HEK293 (cell line): ENCODE data around the gene NOS2.
"Not testable (repeated sequence)": the region's sequence is repeated elsewhere in the genome, so short reads cannot be mapped to it uniquely, and the experiment has no call there.

ENCODE experiments used
- CTCF ChIA-PET: fragments of 350-600 bp; formaldehyde crosslinking; extraction: SDS; loops from one replicate; lab custom pipeline; 2021; ENCODE audit warnings: antibody characterized with exemption; lab: Yijun Ruan, JAX
- POLR2A ChIA-PET: fragments of 300-600 bp; formaldehyde crosslinking; extraction: SDS; loops from one replicate; lab custom pipeline; 2020; ENCODE audit warnings: antibody characterized with exemption, inconsistent platforms; lab: Yijun Ruan, JAX
- H3K27ac ChIP-seq: fragments of 200-500 bp; sonication (Bioruptor generic); 2 replicates; pipeline ENCODE4 v1.5.1; 2014; ENCODE audit warnings: low read depth, low read length, control low read depth, inconsistent platforms; ENCODE audit errors: extremely low read depth
- H3K36me3 ChIP-seq, 2 experiments: fragments of 200-500 bp in 1 of 2; sonication (Bioruptor generic) in 1 of 2; 1 replicate in 1 of 2; 2 replicates in 1 of 2; pipeline ENCODE4 v1.5.1; 2014 to 2017; ENCODE audit warnings: inconsistent platforms in 2 of 2, low read length in 2 of 2; ENCODE audit not compliant: control insufficient read depth in 2 of 2, insufficient read depth in 1 of 2
- H3K4me1 ChIP-seq: fragments of 200-500 bp; sonication (Bioruptor generic); 2 replicates; pipeline ENCODE4 v1.5.1; 2014; ENCODE audit warnings: mild to moderate bottlenecking, low read length, inconsistent platforms; ENCODE audit not compliant: control insufficient read depth, insufficient read depth
- H3K4me3 ChIP-seq: 2 replicates; pipeline ENCODE4 v1.5.1; 2011; ENCODE audit warnings: low read depth, mild to moderate bottlenecking, control low read depth, low read length, moderate library complexity
- H3K9me3 ChIP-seq: fragments of 200-500 bp; sonication (Bioruptor generic); 2 replicates; pipeline ENCODE4 v1.5.1; 2014; ENCODE audit warnings: low read depth, low read length, inconsistent platforms; ENCODE audit not compliant: control insufficient read depth, insufficient read depth
- KLF8 ChIP-seq: fragments of 450-650 bp; formaldehyde crosslinking; IDR thresholded peaks from 2 replicates; pipeline ENCODE4 v1.5.1; 2016; ENCODE audit warnings: missing biosample characterization, missing genetic modification characterization
- MYNN ChIP-seq: fragments of 450-650 bp; formaldehyde crosslinking; IDR thresholded peaks from 2 replicates; pipeline ENCODE4 v1.5.1; 2016; ENCODE audit warnings: missing biosample characterization, missing genetic modification characterization, borderline replicate concordance
- YY2 ChIP-seq: fragments of 450-650 bp; formaldehyde crosslinking; IDR thresholded peaks from 2 replicates; pipeline ENCODE4 v1.5.1; 2016; ENCODE audit warnings: missing biosample characterization, missing genetic modification characterization
- ZBTB17 ChIP-seq: fragments of 450-650 bp; formaldehyde crosslinking; IDR thresholded peaks from 2 replicates; pipeline ENCODE4 v1.5.1; 2016; ENCODE audit warnings: missing biosample characterization, missing genetic modification characterization
- ZNF121 ChIP-seq: fragments of 450-650 bp; formaldehyde crosslinking; IDR thresholded peaks from 2 replicates; pipeline ENCODE4 v1.5.1; 2016; ENCODE audit warnings: missing biosample characterization, missing genetic modification characterization
- ZNF2 ChIP-seq: fragments of 450-650 bp; formaldehyde crosslinking; IDR thresholded peaks from 2 replicates; pipeline ENCODE4 v1.5.1; 2016; ENCODE audit warnings: missing biosample characterization, missing genetic modification characterization
- ZNF266 ChIP-seq: fragments of 450-650 bp; formaldehyde crosslinking; IDR thresholded peaks from 2 replicates; pipeline ENCODE4 v1.5.1; 2016; ENCODE audit warnings: missing biosample characterization, missing genetic modification characterization, low read depth
- ZNF311 ChIP-seq: fragments of 450-650 bp; formaldehyde crosslinking; IDR thresholded peaks from 2 replicates; pipeline ENCODE4 v1.5.1; 2017; ENCODE audit warnings: missing biosample characterization, missing genetic modification characterization, borderline replicate concordance
- ZNF354C ChIP-seq: fragments of 450-650 bp; formaldehyde crosslinking; IDR thresholded peaks from 2 replicates; pipeline ENCODE4 v1.5.1; 2016; ENCODE audit warnings: missing biosample characterization, missing genetic modification characterization, low read depth, borderline replicate concordance
- ZNF391 ChIP-seq: fragments of 450-650 bp; formaldehyde crosslinking; IDR thresholded peaks from 2 replicates; pipeline ENCODE4 v1.5.1; 2016; ENCODE audit warnings: low read depth, missing biosample characterization, missing genetic modification characterization, borderline replicate concordance
- ZNF521 ChIP-seq: fragments of 450-650 bp; formaldehyde crosslinking; IDR thresholded peaks from 2 replicates; pipeline ENCODE4 v1.5.1; 2017; ENCODE audit warnings: missing biosample characterization, mild to moderate bottlenecking, missing genetic modification characterization
- ZNF555 ChIP-seq: fragments of 450-650 bp; formaldehyde crosslinking; conservative IDR thresholded peaks from 2 replicates; pipeline ENCODE4 v1.5.1; 2017; ENCODE audit warnings: missing biosample characterization, mild to moderate bottlenecking, missing genetic modification characterization, inconsistent platforms
- ZNF623 ChIP-seq: fragments of 450-650 bp; formaldehyde crosslinking; IDR thresholded peaks from 2 replicates; pipeline ENCODE4 v1.5.1; 2016; ENCODE audit warnings: missing biosample characterization, missing genetic modification characterization
- TF ChIP-seq, protein P1 (sequence below): fragments of 450-650 bp; formaldehyde crosslinking; IDR thresholded peaks from 2 replicates; pipeline ENCODE4 v1.5.1; 2017; ENCODE audit warnings: missing biosample characterization, missing genetic modification characterization
- TF ChIP-seq, protein P2 (sequence below): fragments of 450-650 bp; formaldehyde crosslinking; IDR thresholded peaks from 2 replicates; pipeline ENCODE4 v1.5.1; 2016; ENCODE audit warnings: missing biosample characterization, missing genetic modification characterization
- TF ChIP-seq, protein P3 (sequence below): fragments of 450-650 bp; formaldehyde crosslinking; IDR thresholded peaks from 2 replicates; pipeline ENCODE4 v1.5.1; 2016; ENCODE audit warnings: missing biosample characterization, missing genetic modification characterization
- TF ChIP-seq, protein P4 (sequence below): fragments of 450-650 bp; formaldehyde crosslinking; IDR thresholded peaks from 2 replicates; pipeline ENCODE4 v1.5.1; 2017; ENCODE audit warnings: missing biosample characterization, missing genetic modification characterization
- TF ChIP-seq, protein P5 (sequence below): fragments of 450-650 bp; formaldehyde crosslinking; IDR thresholded peaks from 2 replicates; pipeline ENCODE4 v1.5.1; 2016; ENCODE audit warnings: missing biosample characterization, missing genetic modification characterization

The NOS2 gene

DNA sequence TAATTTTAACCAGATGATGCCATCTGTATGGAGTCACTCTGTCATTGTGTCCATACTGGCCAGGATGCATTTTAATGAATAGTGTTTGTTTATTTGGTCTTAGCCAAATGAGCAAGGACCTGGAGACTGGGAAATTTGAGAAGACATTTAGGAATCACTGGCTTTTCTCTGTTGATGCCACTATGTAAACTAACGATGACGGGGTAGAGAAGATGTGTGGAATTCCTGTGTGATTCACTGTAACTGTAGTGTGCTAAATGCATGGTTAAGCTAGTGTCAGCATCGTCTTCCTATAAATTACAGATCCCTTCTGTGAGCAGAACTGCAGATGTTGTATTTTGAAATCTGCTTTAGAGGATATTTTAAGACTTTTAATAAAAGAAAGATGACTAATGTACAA lies 66.6 kb downstream of the NOS2 start (continued):
- TF ChIP-seq, protein P1, sequence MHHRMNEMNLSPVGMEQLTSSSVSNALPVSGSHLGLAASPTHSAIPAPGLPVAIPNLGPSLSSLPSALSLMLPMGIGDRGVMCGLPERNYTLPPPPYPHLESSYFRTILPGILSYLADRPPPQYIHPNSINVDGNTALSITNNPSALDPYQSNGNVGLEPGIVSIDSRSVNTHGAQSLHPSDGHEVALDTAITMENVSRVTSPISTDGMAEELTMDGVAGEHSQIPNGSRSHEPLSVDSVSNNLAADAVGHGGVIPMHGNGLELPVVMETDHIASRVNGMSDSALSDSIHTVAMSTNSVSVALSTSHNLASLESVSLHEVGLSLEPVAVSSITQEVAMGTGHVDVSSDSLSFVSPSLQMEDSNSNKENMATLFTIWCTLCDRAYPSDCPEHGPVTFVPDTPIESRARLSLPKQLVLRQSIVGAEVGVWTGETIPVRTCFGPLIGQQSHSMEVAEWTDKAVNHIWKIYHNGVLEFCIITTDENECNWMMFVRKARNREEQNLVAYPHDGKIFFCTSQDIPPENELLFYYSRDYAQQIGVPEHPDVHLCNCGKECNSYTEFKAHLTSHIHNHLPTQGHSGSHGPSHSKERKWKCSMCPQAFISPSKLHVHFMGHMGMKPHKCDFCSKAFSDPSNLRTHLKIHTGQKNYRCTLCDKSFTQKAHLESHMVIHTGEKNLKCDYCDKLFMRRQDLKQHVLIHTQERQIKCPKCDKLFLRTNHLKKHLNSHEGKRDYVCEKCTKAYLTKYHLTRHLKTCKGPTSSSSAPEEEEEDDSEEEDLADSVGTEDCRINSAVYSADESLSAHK (tag by site-specific recombination), result no peak
- TF ChIP-seq, protein P2, sequence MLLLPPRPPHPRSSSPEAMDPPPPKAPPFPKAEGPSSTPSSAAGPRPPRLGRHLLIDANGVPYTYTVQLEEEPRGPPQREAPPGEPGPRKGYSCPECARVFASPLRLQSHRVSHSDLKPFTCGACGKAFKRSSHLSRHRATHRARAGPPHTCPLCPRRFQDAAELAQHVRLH (tag by site-specific recombination), result no peak
- no peak for TF ChIP-seq ZNF121 (tag by site-specific recombination)
- TF ChIP-seq ZNF354C (tag by site-specific recombination), result no peak

DNA sequence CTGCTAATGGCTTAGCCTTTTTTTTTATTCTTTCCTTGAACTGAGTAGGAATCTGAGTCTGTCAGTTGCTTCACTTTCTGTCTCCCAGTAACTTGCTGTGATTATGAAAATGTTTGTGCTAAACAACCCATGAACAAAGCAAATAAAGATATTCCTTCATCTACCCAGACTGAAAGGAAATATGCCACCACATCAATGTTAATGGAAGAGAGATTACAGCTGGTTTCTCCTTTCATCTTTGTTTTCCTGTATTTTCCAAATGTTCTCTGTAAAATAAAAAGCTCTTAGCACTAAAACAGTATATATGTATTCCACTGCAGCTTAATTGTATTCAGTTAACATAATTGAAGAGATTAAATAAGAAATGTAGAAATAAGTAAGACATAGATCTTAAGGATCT lies 67.6 kb downstream of the NOS2 start:
- H3K4me1 ChIP-seq, POLR2A ChIA-PET, H3K27ac ChIP-seq, H3K4me3 ChIP-seq, H3K36me3 ChIP-seq, H3K9me3 ChIP-seq: not testable (repeated sequence)
- CTCF ChIA-PET, result interaction anchor here (1.0 to 1.3 kb wide), 3 partner anchors 9 to 27 kb away, joined by 3 read pairs; no protein-coding TSS in a partner anchor

DNA sequence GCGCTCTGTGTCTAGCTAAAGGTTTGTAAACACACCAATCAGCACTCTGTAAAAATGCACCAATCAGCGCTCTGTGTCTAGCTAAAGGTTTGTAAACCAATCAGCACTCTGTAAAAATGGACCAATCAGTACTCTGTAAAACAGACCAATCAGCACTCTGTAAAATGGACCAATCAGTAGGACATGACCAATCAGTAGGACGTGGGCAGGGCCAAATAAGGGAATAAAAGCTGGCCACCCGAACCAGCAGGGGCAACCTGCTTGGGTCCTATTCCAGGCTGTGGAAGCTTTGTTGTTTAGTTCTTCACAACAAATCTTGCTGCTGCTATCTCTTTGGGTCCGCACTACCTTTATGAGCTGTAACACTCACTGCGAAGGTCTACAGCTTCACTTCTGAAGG lies 74.3 kb downstream of the NOS2 start:
- H3K4me3 ChIP-seq, H3K27ac ChIP-seq, H3K4me1 ChIP-seq, POLR2A ChIA-PET, H3K36me3 ChIP-seq, H3K9me3 ChIP-seq: not testable (repeated sequence)
- CTCF ChIA-PET, result interaction anchor here (0.6 to 1.0 kb wide), 4 partner anchors 30 to 239 kb away, joined by 3 to 4 read pairs (median 3); no protein-coding TSS in a partner anchor

DNA sequence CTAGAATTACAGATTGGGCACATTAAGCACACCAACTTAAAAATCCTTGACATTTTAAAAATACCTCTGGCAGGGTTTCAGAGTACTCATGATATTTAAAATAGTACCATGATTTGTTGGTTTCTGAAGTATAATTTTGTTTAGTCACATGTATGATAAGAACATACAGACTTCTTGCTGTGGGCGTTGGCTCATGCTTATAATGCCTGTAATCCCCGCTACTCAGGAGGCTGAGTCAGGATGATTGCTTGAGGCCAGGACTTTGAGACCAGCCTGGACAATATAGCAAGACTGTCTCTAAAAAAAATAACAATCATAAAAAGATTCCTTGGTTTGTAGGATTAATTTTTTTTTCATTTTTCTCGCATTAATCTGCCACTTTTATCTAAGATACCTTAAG lies 78.5 kb downstream of the NOS2 start:
- Histone ChIP-seq H3K27ac (no peak overlapping the region), H3K9me3 (no peaks in the 10 kb centered on the region), H3K36me3 (no peaks in the 10 kb centered on the region), H3K4me3 (no peak overlapping the region), H3K4me1 (no peaks in the 10 kb centered on the region)
- TF ChIP-seq ZNF2, result no peak
- TF ChIP-seq, protein P3, sequence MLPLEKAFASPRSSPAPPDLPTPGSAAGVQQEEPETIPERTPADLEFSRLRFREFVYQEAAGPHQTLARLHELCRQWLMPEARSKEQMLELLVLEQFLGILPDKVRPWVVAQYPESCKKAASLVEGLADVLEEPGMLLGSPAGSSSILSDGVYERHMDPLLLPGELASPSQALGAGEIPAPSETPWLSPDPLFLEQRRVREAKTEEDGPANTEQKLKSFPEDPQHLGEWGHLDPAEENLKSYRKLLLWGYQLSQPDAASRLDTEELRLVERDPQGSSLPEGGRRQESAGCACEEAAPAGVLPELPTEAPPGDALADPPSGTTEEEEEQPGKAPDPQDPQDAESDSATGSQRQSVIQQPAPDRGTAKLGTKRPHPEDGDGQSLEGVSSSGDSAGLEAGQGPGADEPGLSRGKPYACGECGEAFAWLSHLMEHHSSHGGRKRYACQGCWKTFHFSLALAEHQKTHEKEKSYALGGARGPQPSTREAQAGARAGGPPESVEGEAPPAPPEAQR (tag by site-specific recombination), result no peak
- TF ChIP-seq, protein P4, sequence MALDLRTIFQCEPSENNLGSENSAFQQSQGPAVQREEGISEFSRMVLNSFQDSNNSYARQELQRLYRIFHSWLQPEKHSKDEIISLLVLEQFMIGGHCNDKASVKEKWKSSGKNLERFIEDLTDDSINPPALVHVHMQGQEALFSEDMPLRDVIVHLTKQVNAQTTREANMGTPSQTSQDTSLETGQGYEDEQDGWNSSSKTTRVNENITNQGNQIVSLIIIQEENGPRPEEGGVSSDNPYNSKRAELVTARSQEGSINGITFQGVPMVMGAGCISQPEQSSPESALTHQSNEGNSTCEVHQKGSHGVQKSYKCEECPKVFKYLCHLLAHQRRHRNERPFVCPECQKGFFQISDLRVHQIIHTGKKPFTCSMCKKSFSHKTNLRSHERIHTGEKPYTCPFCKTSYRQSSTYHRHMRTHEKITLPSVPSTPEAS (tag by site-specific recombination), result no peak
- no peak for TF ChIP-seq ZNF521 (tag by site-specific recombination)
- TF ChIP-seq ZNF555 (tag by site-specific recombination), result no peak
- no peak for TF ChIP-seq ZBTB17 (tag by site-specific recombination)
- TF ChIP-seq MYNN (tag by site-specific recombination), result no peak
- TF ChIP-seq KLF8 (tag by site-specific recombination), result no peak
- TF ChIP-seq, protein P5, sequence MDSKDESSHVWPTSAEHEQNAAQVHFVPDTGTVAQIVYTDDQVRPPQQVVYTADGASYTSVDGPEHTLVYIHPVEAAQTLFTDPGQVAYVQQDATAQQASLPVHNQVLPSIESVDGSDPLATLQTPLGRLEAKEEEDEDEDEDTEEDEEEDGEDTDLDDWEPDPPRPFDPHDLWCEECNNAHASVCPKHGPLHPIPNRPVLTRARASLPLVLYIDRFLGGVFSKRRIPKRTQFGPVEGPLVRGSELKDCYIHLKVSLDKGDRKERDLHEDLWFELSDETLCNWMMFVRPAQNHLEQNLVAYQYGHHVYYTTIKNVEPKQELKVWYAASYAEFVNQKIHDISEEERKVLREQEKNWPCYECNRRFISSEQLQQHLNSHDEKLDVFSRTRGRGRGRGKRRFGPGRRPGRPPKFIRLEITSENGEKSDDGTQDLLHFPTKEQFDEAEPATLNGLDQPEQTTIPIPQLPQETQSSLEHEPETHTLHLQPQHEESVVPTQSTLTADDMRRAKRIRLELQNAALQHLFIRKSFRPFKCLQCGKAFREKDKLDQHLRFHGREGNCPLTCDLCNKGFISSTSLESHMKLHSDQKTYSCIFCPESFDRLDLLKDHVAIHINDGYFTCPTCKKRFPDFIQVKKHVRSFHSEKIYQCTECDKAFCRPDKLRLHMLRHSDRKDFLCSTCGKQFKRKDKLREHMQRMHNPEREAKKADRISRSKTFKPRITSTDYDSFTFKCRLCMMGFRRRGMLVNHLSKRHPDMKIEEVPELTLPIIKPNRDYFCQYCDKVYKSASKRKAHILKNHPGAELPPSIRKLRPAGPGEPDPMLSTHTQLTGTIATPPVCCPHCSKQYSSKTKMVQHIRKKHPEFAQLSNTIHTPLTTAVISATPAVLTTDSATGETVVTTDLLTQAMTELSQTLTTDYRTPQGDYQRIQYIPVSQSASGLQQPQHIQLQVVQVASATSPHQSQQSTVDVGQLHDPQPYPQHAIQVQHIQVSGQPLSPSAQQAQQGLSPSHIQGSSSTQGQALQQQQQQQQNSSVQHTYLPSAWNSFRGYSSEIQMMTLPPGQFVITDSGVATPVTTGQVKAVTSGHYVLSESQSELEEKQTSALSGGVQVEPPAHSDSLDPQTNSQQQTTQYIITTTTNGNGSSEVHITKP, result no peak
- TF ChIP-seq ZNF311 (tag by site-specific recombination), result no peak
- no peak for TF ChIP-seq ZNF266 (tag by site-specific recombination)
- TF ChIP-seq YY2 (tag by site-specific recombination), result no peak
- no peak for TF ChIP-seq ZNF623 (tag by site-specific recombination)
- no peak for TF ChIP-seq ZNF391 (tag by site-specific recombination)
- POLR2A ChIA-PET, result no interaction called here
- CTCF ChIA-PET, result interaction anchor here (1.1 kb wide), 1 partner anchor 12 kb away, joined by 3 read pairs; no protein-coding TSS in a partner anchor
